Caco-2 (cell line): Measurements from ENCODE around the gene BLTP2. TPM values are rescaled to one million over a fixed set of nuclear protein-coding genes. Genes with fewer than 3 reads are reported as not detected.

Experiments used
- BruUV-seq: library from RNA; stranded (reverse); fragments of 400-500 nt; replicated peaks from 2 replicates; lab custom pipeline; 2021; lab: Mats Ljungman, UMichigan
- CTCF ChIA-PET: fragments of 300-600 bp; sonication (Branson Sonifier 250); formaldehyde crosslinking; loops from one replicate; lab custom pipeline; 2022; ENCODE audit warnings: antibody characterized with exemption; lab: Charles Lee
- POLR2A ChIA-PET: fragments of 300-600 bp; sonication (Branson Sonifier 250); formaldehyde crosslinking; loops from one replicate; lab custom pipeline; 2022; ENCODE audit warnings: antibody characterized with exemption; lab: Charles Lee
- DNase-seq, 2 experiments: peaks; one replicate each; pipeline versions ENCODE4 v3.0.0 to v3.0.0-alpha.2; 2020 to 2022
- H3K27me3 ChIP-seq: replicated peaks from 2 replicates; pipeline ENCODE4 v1.6.0; 2011; ENCODE audit warnings: low read length; ENCODE audit not compliant: control insufficient read depth, insufficient read depth
- H3K36me3 ChIP-seq: 2 replicates; pipeline ENCODE4 v1.5.1; 2011; ENCODE audit warnings: low read length; ENCODE audit not compliant: control insufficient read depth, insufficient read depth
- H3K4me1 ChIP-seq: fragments of 250-450 bp; sonication (Bioruptor Pico); 2 replicates; pipeline ENCODE4 v1.5.1; 2020; ENCODE audit warnings: mild to moderate bottlenecking
- H3K4me3 ChIP-seq: 2 replicates; pipeline ENCODE4 v1.5.1; 2011; ENCODE audit warnings: low read depth, mild to moderate bottlenecking, control low read depth, low read length
- H3K9me3 ChIP-seq: fragments of 250-450 bp; sonication (Bioruptor Pico); 2 replicates; pipeline ENCODE4 v1.5.1; 2020; ENCODE audit warnings: mild to moderate bottlenecking, moderate library complexity
- H3K27ac Mint-ChIP-seq: one replicate; pipeline ENCODE4 v1.8.0; 2022; ENCODE audit warnings: mixed read lengths; ENCODE audit not compliant: unreplicated experiment
- H3K27me3 Mint-ChIP-seq: one replicate; pipeline ENCODE4 v1.8.0; 2022; ENCODE audit warnings: mixed read lengths; ENCODE audit not compliant: insufficient read depth, unreplicated experiment
- H3K36me3 Mint-ChIP-seq: one replicate; pipeline ENCODE4 v1.8.0; 2022; ENCODE audit warnings: mild to moderate bottlenecking, mixed read lengths; ENCODE audit not compliant: insufficient read depth, unreplicated experiment
- H3K4me1 Mint-ChIP-seq: one replicate; pipeline ENCODE4 v1.8.0; 2022; ENCODE audit warnings: low read depth, mixed read lengths; ENCODE audit not compliant: unreplicated experiment
- H3K4me3 Mint-ChIP-seq: one replicate; pipeline ENCODE4 v1.8.0; 2022; ENCODE audit warnings: mild to moderate bottlenecking, moderate library complexity, mixed read lengths; ENCODE audit not compliant: unreplicated experiment
- H3K9me3 Mint-ChIP-seq: one replicate; pipeline ENCODE4 v1.8.0; 2022; ENCODE audit warnings: mixed read lengths; ENCODE audit not compliant: unreplicated experiment
- CTCF ChIP-seq, 2 experiments: fragments of 200-600 bp in 1 of 2; IDR thresholded peaks; 1 replicate in 1 of 2; 2 replicates in 1 of 2; pipeline versions ENCODE4 v1.5.1 to v1.8.0; 2011 to 2022; ENCODE audit warnings: antibody characterized with exemption in 1 of 2, control low read depth in 1 of 2, inconsistent platforms in 1 of 2, low read depth in 1 of 2, low read length in 1 of 2, mild to moderate bottlenecking in 1 of 2, moderate library complexity in 1 of 2; ENCODE audit not compliant: insufficient read depth in 1 of 2, severe bottlenecking in 1 of 2, unreplicated experiment in 1 of 2
- intact Hi-C: fragments of 100-400 bp; cut with micrococcal nuclease; formaldehyde crosslinking; loops from one replicate; pipeline ENCODE4 v1.10.0; 2022; ENCODE audit not compliant: unreplicated experiment
- total RNA-seq: library from RNA; stranded (reverse); gene quantifications from 2 replicates; pipeline ENCODE4 v1.2.3, GENCODE V29; 2022

Gene BLTP2
- total RNA-seq, 1 experiment from 2014 or later = 154 TPM

- H3K4me3 Mint-ChIP-seq = no peak overlapping the region
- H3K9me3 ChIP-seq = no peaks in the 10 kb centered on the region
- ChIA-PET CTCF (interaction anchor here (0.8 kb wide), 1 partner anchor 23 kb away, joined by 8 read pairs; the partner anchor contains the start of gene PROCA1), POLR2A (interaction anchor here (1.2 to 1.3 kb wide), 2 partner anchors 23 to 27 kb away, joined by 3 to 6 read pairs; partner anchors contain the start of genes PROCA1, SDF2 and SUPT6H)
- H3K4me1 ChIP-seq = no peaks in the 10 kb centered on the region
- no peaks in the 10 kb centered on the region for H3K27me3 Mint-ChIP-seq
- H3K4me3 ChIP-seq = no peak overlapping the region
- no peaks in the 10 kb centered on the region for H3K9me3 Mint-ChIP-seq
- no peak for TF ChIP-seq CTCF (IDR thresholded peaks at IDR 0.05; ENCODE audit: insufficient read depth in 1 of 2, low read depth in 1 of 2, low read length in 1 of 2, severe bottlenecking in 1 of 2, unreplicated experiment in 1 of 2)
- H3K36me3 ChIP-seq = peaks cover 14% of the 10 kb centered on the region
- no peak overlapping the region for H3K27ac Mint-ChIP-seq
- no TSS peak for BruUV-seq
- DNase-seq = no peak
- H3K27me3 ChIP-seq = no peaks in the 10 kb centered on the region
- H3K4me1 Mint-ChIP-seq = no peaks in the 10 kb centered on the region
- H3K36me3 Mint-ChIP-seq = peaks cover 98% of the 10 kb centered on the region
- intact Hi-C loops = no loop called here
Observed at GRCh38 chr17:28688481-28688880, 43.5 kb upstream of the BLTP2 start.

- TF ChIP-seq CTCF (IDR thresholded peaks at IDR 0.05; ENCODE audit: insufficient read depth in 1 of 2, low read depth in 1 of 2, low read length in 1 of 2, severe bottlenecking in 1 of 2, unreplicated experiment in 1 of 2) = no peak
- Mint-ChIP-seq H3K4me1 (no peaks in the 10 kb centered on the region), H3K9me3 (no peaks in the 10 kb centered on the region), H3K27ac (no peak overlapping the region), H3K27me3 (no peaks in the 10 kb centered on the region), H3K4me3 (no peak overlapping the region), H3K36me3 (peaks cover 98% of the 10 kb centered on the region)
- ChIA-PET CTCF (no interaction called here), POLR2A (no interaction called here)
- no TSS peak for BruUV-seq
- Histone ChIP-seq H3K4me3 (no peak overlapping the region), H3K36me3 (peaks cover 22% of the 10 kb centered on the region), H3K9me3 (no peaks in the 10 kb centered on the region), H3K27me3 (no peaks in the 10 kb centered on the region), H3K4me1 (no peaks in the 10 kb centered on the region)
- no peak for DNase-seq
- intact Hi-C loops = no loop called here
Observed at GRCh38 chr17:28686296-28686695, 41.3 kb upstream of the BLTP2 start.

- POLR2A ChIA-PET = interaction anchor here (0.6 kb wide), 1 partner anchor 21 kb away, joined by 3 read pairs; no protein-coding TSS in a partner anchor
- no peak for DNase-seq
- Histone ChIP-seq H3K4me3 (no peak overlapping the region), H3K27me3 (no peaks in the 10 kb centered on the region), H3K9me3 (no peaks in the 10 kb centered on the region), H3K36me3 (peaks cover 20% of the 10 kb centered on the region), H3K4me1 (no peaks in the 10 kb centered on the region)
- CTCF ChIA-PET = no interaction called here
- no peaks in the 10 kb centered on the region for H3K27me3 Mint-ChIP-seq
- no peak overlapping the region for H3K4me3 Mint-ChIP-seq
- no peak overlapping the region for H3K27ac Mint-ChIP-seq
- H3K4me1 Mint-ChIP-seq = no peaks in the 10 kb centered on the region
- BruUV-seq = no TSS peak
- peaks cover 98% of the 10 kb centered on the region for H3K36me3 Mint-ChIP-seq
- H3K9me3 Mint-ChIP-seq = no peaks in the 10 kb centered on the region
- TF ChIP-seq CTCF (IDR thresholded peaks at IDR 0.05; ENCODE audit: insufficient read depth in 1 of 2, low read depth in 1 of 2, low read length in 1 of 2, severe bottlenecking in 1 of 2, unreplicated experiment in 1 of 2) = no peak
- intact Hi-C loops = loop anchor here (1.0 to 2.0 kb wide), 2 partner anchors 13 to 41 kb away; partner anchors contain the start of gene TLCD1
Observed at GRCh38 chr17:28685366-28685765, 40.4 kb upstream of the BLTP2 start.
